ENCODE measurements around the gene MRTFB. TPM values are rescaled to one million over a fixed set of nuclear protein-coding genes. Genes with fewer than 3 reads are reported as not detected.

The MRTFB gene
- total RNA-seq, 1 experiment from 2014 or later, result 12.7 TPM

GRCh38 chr16:14105760-14106375 is 34.7 kb downstream of the MRTFB start:
- Histone ChIP-seq H4K20me1 (ENCODE audit: low read length) (no peaks in the 10 kb centered on the region), H3F3A (ENCODE audit: low read length, unreplicated experiment) (no peaks in the 10 kb centered on the region), H3K4me2 (ENCODE audit: low read length) (no peak overlapping the region), H3K27ac (ENCODE audit: low read length) (no peak overlapping the region), H2AFZ (ENCODE audit: low read length) (no peak overlapping the region), H3K79me2 (ENCODE audit: low read length) (peaks cover 68% of the 10 kb centered on the region), H3K9me2 (replicated peaks; ENCODE audit: low read length) (no peaks in the 10 kb centered on the region), H3K27me3 (ENCODE audit: low read length) (no peaks in the 10 kb centered on the region), H3K36me3 (ENCODE audit: low read depth, low read length) (no peaks in the 10 kb centered on the region), H3K4me1 (ENCODE audit: insufficient read depth, low read length) (peaks cover 16% of the 10 kb centered on the region), H3K9ac (ENCODE audit: low read length) (no peak overlapping the region), H3K4me3 (ENCODE audit: low read length) (no peak overlapping the region), H3K9me3 (ENCODE audit: low read length) (no peaks in the 10 kb centered on the region)
- ChIA-PET CTCF (no interaction called here), POLR2A (ENCODE audit: unreplicated experiment) (no interaction called here)
- TF ChIP-seq EZH2phosphoT487 (IDR thresholded peaks at IDR 0.05; ENCODE audit: borderline replicate concordance, low read length) (no peak), EZH2 (IDR thresholded peaks at IDR 0.05; ENCODE audit: low read length, unreplicated experiment) (no peak)
- TF ChIP-seq, protein P1, sequence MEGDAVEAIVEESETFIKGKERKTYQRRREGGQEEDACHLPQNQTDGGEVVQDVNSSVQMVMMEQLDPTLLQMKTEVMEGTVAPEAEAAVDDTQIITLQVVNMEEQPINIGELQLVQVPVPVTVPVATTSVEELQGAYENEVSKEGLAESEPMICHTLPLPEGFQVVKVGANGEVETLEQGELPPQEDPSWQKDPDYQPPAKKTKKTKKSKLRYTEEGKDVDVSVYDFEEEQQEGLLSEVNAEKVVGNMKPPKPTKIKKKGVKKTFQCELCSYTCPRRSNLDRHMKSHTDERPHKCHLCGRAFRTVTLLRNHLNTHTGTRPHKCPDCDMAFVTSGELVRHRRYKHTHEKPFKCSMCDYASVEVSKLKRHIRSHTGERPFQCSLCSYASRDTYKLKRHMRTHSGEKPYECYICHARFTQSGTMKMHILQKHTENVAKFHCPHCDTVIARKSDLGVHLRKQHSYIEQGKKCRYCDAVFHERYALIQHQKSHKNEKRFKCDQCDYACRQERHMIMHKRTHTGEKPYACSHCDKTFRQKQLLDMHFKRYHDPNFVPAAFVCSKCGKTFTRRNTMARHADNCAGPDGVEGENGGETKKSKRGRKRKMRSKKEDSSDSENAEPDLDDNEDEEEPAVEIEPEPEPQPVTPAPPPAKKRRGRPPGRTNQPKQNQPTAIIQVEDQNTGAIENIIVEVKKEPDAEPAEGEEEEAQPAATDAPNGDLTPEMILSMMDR (conservative IDR thresholded peaks at IDR 0.05; ENCODE audit: low read depth, low read length), result no peak
- BruUV-seq (replicated peaks), result no TSS peak
- ATAC-seq, result no peak
- intact Hi-C loops (cut with micrococcal nuclease), result no loop called here
- no peak for DNase-seq

GRCh38 chr16:14106457-14106856 is 35.3 kb downstream of the MRTFB start:
- DNase-seq (no peak), ATAC-seq (no peak)
- H3K36me3 ChIP-seq (ENCODE audit: low read depth, low read length), result no peaks in the 10 kb centered on the region
- no peaks in the 10 kb centered on the region for H3K9me2 ChIP-seq (replicated peaks; ENCODE audit: low read length)
- H3K27me3 ChIP-seq (ENCODE audit: low read length), result no peaks in the 10 kb centered on the region
- no peak overlapping the region for H3K4me3 ChIP-seq (ENCODE audit: low read length)
- H3F3A ChIP-seq (ENCODE audit: low read length, unreplicated experiment), result no peaks in the 10 kb centered on the region
- no peak overlapping the region for H3K9ac ChIP-seq (ENCODE audit: low read length)
- TF ChIP-seq EZH2 (IDR thresholded peaks at IDR 0.05; ENCODE audit: low read length, unreplicated experiment), result no peak
- TF ChIP-seq EZH2phosphoT487 (IDR thresholded peaks at IDR 0.05; ENCODE audit: borderline replicate concordance, low read length), result no peak
- TF ChIP-seq, protein P1 (conservative IDR thresholded peaks at IDR 0.05; ENCODE audit: low read depth, low read length), result no peak
- H3K79me2 ChIP-seq (ENCODE audit: low read length), result peaks cover 62% of the 10 kb centered on the region
- intact Hi-C loops (cut with micrococcal nuclease), result no loop called here
- H2AFZ ChIP-seq (ENCODE audit: low read length), result no peak overlapping the region
- H3K4me2 ChIP-seq (ENCODE audit: low read length), result no peak overlapping the region
- no TSS peak for BruUV-seq (replicated peaks)
- H3K27ac ChIP-seq (ENCODE audit: low read length), result no peak overlapping the region
- peaks cover 22% of the 10 kb centered on the region for H3K4me1 ChIP-seq (ENCODE audit: insufficient read depth, low read length)
- H4K20me1 ChIP-seq (ENCODE audit: low read length), result no peaks in the 10 kb centered on the region
- ChIA-PET POLR2A (ENCODE audit: unreplicated experiment) (no interaction called here), CTCF (no interaction called here)
- H3K9me3 ChIP-seq (ENCODE audit: low read length), result no peaks in the 10 kb centered on the region

- peaks cover 27% of the 10 kb centered on the region for H3K4me1 ChIP-seq (ENCODE audit: insufficient read depth, low read length)
- no peak overlapping the region for H3K9ac ChIP-seq (ENCODE audit: low read length)
- H3K9me3 ChIP-seq (ENCODE audit: low read length), result no peaks in the 10 kb centered on the region
- intact Hi-C loops (cut with micrococcal nuclease), result no loop called here
- TF ChIP-seq, protein P1 (conservative IDR thresholded peaks at IDR 0.05; ENCODE audit: low read depth, low read length), result no peak
- no peak for TF ChIP-seq EZH2phosphoT487 (IDR thresholded peaks at IDR 0.05; ENCODE audit: borderline replicate concordance, low read length)
- TF ChIP-seq EZH2 (IDR thresholded peaks at IDR 0.05; ENCODE audit: low read length, unreplicated experiment), result no peak
- ChIA-PET POLR2A (ENCODE audit: unreplicated experiment) (no interaction called here), CTCF (no interaction called here)
- no peaks in the 10 kb centered on the region for H3K27me3 ChIP-seq (ENCODE audit: low read length)
- DNase-seq (no peak), ATAC-seq (no peak)
- H3K36me3 ChIP-seq (ENCODE audit: low read depth, low read length), result no peaks in the 10 kb centered on the region
- no peaks in the 10 kb centered on the region for H3F3A ChIP-seq (ENCODE audit: low read length, unreplicated experiment)
- no peak overlapping the region for H3K27ac ChIP-seq (ENCODE audit: low read length)
- no TSS peak for BruUV-seq (replicated peaks)
- no peak overlapping the region for H3K4me2 ChIP-seq (ENCODE audit: low read length)
- no peaks in the 10 kb centered on the region for H3K9me2 ChIP-seq (replicated peaks; ENCODE audit: low read length)
- peaks cover 60% of the 10 kb centered on the region for H3K79me2 ChIP-seq (ENCODE audit: low read length)
- H4K20me1 ChIP-seq (ENCODE audit: low read length), result no peaks in the 10 kb centered on the region
- H3K4me3 ChIP-seq (ENCODE audit: low read length), result no peak overlapping the region
- H2AFZ ChIP-seq (ENCODE audit: low read length), result no peak overlapping the region
These were observed 35.8 kb downstream of the MRTFB start for GRCh38 chr16:14106961-14107360.
